GM12873 (cell line): ENCODE data around the gene FAM9C.

Source experiments
- TF ChIP-seq, protein P1 (sequence below): IDR thresholded peaks from 2 replicates; pipeline ENCODE4 v1.5.1; 2012; ENCODE audit warnings: low read depth, mild to moderate bottlenecking, moderate library complexity, low read length, control low read depth; ENCODE audit not compliant: insufficient read depth; ENCODE audit errors: missing control alignments

Gene FAM9C

DNA sequence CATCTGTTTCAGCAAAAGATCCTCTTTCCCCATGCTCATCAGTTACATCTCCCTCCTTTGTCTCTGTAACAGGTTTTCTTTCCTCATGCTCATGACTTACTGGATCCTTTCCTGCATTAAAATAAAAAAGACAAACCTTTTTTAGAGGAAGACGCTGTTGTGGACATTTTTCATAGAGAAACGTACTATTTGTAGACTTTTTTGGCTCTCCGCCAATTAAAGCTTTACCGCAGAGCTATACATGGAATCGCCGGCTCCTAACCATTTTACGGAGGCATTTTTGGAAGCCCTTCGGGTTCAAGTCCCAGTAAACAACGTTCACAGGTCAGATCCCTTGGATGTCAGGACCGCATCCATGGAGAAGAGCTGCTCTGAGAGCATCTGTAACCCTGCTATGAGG lies 1.3 kb downstream of the FAM9C start:
- TF ChIP-seq, protein P1, sequence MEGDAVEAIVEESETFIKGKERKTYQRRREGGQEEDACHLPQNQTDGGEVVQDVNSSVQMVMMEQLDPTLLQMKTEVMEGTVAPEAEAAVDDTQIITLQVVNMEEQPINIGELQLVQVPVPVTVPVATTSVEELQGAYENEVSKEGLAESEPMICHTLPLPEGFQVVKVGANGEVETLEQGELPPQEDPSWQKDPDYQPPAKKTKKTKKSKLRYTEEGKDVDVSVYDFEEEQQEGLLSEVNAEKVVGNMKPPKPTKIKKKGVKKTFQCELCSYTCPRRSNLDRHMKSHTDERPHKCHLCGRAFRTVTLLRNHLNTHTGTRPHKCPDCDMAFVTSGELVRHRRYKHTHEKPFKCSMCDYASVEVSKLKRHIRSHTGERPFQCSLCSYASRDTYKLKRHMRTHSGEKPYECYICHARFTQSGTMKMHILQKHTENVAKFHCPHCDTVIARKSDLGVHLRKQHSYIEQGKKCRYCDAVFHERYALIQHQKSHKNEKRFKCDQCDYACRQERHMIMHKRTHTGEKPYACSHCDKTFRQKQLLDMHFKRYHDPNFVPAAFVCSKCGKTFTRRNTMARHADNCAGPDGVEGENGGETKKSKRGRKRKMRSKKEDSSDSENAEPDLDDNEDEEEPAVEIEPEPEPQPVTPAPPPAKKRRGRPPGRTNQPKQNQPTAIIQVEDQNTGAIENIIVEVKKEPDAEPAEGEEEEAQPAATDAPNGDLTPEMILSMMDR = no peak

DNA sequence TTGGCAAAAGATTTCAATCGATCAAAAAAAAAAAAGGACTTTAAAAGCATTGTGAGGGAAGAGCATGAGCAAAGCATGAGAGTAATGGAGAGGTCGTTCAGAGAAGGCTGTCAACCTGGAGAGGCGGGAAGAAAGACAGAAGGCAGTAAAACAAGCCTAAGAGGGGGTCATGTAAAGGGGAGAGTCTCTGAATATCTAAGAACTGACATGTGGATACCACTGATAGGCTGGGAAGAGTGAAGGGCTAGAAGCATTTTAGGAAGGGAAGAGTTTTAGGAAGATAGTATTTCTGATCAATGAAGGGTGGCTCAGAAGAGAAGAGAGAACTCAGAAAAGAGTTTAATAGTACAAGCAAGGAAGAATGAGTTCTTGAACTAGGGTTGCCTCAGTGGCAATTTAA lies 7.5 kb downstream of the FAM9C start:
- TF ChIP-seq, protein P1 = no peak

DNA sequence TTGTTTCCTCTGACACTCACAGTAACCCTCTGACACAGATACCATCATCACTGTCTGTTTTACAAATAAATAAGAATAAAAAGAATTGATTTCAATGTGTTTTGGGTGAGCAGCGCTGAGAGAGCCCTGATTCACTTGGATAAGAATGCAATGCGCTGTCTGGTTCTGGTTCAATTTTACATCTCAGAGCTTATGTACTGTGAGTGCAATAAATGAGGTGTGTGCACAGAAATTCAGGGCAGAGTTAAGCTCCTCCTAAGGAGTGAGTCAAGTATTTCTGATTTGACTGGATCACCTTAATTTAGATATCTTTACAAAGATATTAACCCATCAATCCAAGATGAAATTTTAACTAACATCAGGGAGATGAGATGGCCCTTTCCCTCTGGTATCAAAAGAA lies 11.2 kb downstream of the FAM9C start:
- TF ChIP-seq, protein P1 = no peak

DNA sequence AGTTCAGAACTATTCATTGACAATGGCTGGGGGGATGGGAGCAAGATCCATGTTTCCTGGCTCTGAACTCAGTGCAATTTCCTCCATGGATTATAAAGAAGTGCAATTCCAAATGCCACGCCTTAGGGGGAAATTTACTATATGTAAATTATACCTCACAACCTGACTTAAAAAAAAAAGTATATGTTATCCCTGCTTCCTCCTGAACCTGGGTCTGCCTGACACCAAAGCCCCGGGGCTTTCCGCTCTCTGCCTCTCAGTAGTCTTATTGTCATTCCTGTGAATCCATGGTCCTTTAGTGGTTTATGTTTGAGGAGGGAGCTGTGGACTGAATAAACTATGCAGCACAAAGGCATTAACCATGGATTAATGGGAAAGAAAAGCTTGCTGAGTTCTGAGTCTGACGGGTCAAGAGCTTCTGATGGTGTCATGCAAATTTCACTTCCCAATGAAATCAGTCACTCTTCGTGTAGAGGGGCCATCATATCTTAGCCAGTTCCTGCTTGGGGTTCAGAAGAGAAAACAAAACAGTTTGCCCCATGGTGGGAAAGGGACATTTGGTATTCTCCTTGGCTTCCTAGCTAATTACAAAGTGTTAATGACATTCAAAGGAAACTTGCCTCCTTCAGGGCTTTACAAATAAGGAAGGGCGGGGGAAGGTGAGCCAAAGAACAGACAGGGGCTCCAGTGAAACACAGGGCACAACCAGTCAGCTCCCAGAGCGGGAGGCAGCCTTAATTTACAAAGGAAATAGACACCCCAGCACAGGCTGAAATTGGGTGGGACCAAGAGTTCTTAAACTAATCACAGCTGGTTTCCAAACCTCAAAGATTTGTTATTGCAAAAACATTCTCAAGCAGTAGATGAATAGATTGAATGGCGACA lies 14.3 kb downstream of the FAM9C start:
- TF ChIP-seq, protein P1 = no peak

DNA sequence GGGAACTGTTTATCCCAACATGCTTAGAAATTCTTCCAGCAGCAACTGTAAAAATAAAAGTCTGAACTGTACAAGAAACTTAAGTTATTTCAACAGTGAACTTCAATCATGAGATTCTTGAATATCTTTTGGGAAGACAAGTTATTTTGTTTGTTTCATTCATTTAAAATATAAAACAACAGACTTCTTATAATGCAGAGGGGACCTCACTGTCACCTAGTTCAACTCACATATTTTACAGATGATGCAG lies 14.9 kb downstream of the FAM9C start:
- TF ChIP-seq, protein P1 = no peak

DNA sequence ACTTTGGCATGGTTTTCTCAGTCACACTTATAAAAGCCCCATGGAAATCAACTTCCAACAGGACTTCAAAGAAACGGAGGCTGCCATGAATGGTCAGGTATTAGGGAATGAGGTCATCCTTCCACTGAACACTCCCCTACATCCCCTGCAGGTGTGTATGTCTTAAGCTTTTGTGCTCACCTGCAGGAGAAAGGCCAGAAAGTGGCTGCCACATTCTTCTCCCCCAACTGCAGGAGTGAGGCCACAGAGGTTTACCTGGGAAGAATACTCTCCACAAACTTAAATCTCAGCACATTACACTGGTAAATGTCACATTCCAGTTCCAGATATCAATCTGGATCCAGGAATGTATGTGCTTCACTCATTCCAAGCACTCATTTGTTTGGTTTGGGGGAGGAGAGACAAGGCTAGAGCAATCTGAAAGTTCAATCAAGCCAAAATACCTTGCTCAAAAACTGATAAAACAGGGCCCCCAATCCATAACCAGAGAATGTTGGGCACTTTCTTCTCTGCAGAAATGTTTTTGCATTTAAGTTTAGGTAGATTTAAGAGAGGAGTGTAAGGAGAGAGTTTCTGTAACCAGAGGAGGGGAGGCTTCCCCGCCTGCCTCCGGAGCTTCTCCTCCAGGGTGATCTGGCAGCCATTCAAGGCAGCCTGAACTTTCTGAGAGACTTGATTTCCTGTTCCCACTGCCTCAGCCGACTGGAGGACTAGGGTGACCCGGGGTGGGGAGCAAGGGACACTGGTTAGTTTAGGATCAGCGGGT lies 15.4 kb downstream of the FAM9C start:
- TF ChIP-seq, protein P1 = no peak

DNA sequence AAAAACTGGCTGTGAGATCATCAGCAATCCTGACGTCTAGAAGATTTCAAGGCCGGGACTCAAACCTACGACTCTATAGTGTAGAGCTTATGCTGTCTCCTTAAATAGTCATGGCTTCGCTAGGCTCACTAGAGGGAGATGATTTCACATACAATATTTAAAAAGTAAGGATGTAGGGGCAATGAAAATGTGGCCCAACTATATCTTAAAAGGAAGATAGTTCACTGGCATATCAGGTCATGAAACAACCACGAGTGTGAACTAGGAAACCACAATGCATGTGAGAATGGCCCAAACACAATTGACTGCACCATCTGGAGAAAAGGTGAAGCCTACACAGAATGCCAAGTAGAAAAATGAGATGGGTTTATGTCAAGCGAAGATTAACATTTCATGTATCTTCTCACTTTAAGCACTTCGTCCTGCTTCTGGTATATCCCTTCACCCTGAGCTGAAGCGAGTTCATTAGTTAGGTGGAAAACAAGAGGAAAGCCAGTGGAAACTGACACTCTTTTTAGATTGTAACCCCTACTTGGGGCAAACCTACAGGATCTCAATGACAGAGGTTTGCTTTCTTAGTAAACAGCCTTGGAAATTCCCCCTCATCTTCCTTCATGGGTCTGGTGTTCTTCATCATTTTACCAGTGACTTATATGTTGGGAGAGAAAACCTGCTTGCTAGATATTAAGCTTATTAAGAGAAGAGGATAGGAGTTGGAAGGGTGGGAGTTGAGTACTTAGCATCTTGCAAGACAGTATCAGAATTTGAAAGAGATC lies 17.4 kb downstream of the FAM9C start:
- TF ChIP-seq, protein P1 = no peak
